HEK293 (cell line): ENCODE data around the gene PDLIM5.
A peak's percentile ranks its signal among the peaks of the same experiment; 100 is the strongest.

ENCODE experiments used
- CTCF ChIA-PET: fragments of 350-600 bp; formaldehyde crosslinking; extraction: SDS; loops from one replicate; lab custom pipeline; 2021; ENCODE audit warnings: antibody characterized with exemption; lab: Yijun Ruan, JAX
- POLR2A ChIA-PET: fragments of 300-600 bp; formaldehyde crosslinking; extraction: SDS; loops from one replicate; lab custom pipeline; 2020; ENCODE audit warnings: antibody characterized with exemption, inconsistent platforms; lab: Yijun Ruan, JAX
- H3K27ac ChIP-seq: fragments of 200-500 bp; sonication (Bioruptor generic); 2 replicates; pipeline ENCODE4 v1.5.1; 2014; ENCODE audit warnings: low read depth, low read length, control low read depth, inconsistent platforms; ENCODE audit errors: extremely low read depth
- H3K36me3 ChIP-seq, 2 experiments: fragments of 200-500 bp in 1 of 2; sonication (Bioruptor generic) in 1 of 2; 1 replicate in 1 of 2; 2 replicates in 1 of 2; pipeline ENCODE4 v1.5.1; 2014 to 2017; ENCODE audit warnings: inconsistent platforms in 2 of 2, low read length in 2 of 2; ENCODE audit not compliant: control insufficient read depth in 2 of 2, insufficient read depth in 1 of 2
- H3K4me1 ChIP-seq: fragments of 200-500 bp; sonication (Bioruptor generic); 2 replicates; pipeline ENCODE4 v1.5.1; 2014; ENCODE audit warnings: mild to moderate bottlenecking, low read length, inconsistent platforms; ENCODE audit not compliant: control insufficient read depth, insufficient read depth
- H3K4me3 ChIP-seq: 2 replicates; pipeline ENCODE4 v1.5.1; 2011; ENCODE audit warnings: low read depth, mild to moderate bottlenecking, control low read depth, low read length, moderate library complexity
- H3K9me3 ChIP-seq: fragments of 200-500 bp; sonication (Bioruptor generic); 2 replicates; pipeline ENCODE4 v1.5.1; 2014; ENCODE audit warnings: low read depth, low read length, inconsistent platforms; ENCODE audit not compliant: control insufficient read depth, insufficient read depth
- GLI4 ChIP-seq: fragments of 450-650 bp; formaldehyde crosslinking; IDR thresholded peaks from 2 replicates; pipeline ENCODE4 v1.5.1; 2016; ENCODE audit warnings: missing biosample characterization, missing genetic modification characterization
- SETDB1 ChIP-seq: IDR thresholded peaks from one replicate; pipeline ENCODE4 v1.6.1; 2017; ENCODE audit warnings: mild to moderate bottlenecking, low read length, moderate library complexity, mixed read lengths; ENCODE audit not compliant: insufficient read length
- SP2 ChIP-seq: fragments of 450-650 bp; formaldehyde crosslinking; IDR thresholded peaks from 2 replicates; pipeline ENCODE4 v1.5.1; 2016; ENCODE audit warnings: missing biosample characterization, missing genetic modification characterization
- WT1 ChIP-seq: fragments of 450-650 bp; formaldehyde crosslinking; IDR thresholded peaks from 2 replicates; pipeline ENCODE4 v1.5.1; 2016; ENCODE audit warnings: missing biosample characterization, missing genetic modification characterization
- ZBTB17 ChIP-seq: fragments of 450-650 bp; formaldehyde crosslinking; IDR thresholded peaks from 2 replicates; pipeline ENCODE4 v1.5.1; 2016; ENCODE audit warnings: missing biosample characterization, missing genetic modification characterization
- ZNF37A ChIP-seq: fragments of 450-650 bp; IDR thresholded peaks from 2 replicates; pipeline ENCODE4 v1.5.1; 2018; ENCODE audit warnings: missing biosample characterization, missing genetic modification characterization
- ZNF394 ChIP-seq: fragments of 450-650 bp; formaldehyde crosslinking; IDR thresholded peaks from 2 replicates; pipeline ENCODE4 v1.5.1; 2016; ENCODE audit warnings: missing biosample characterization, missing genetic modification characterization, mild to moderate bottlenecking, moderate library complexity, borderline replicate concordance
- ZNF544 ChIP-seq: fragments of 450-650 bp; formaldehyde crosslinking; IDR thresholded peaks from 2 replicates; pipeline ENCODE4 v1.5.0; 2017; ENCODE audit warnings: missing biosample characterization, missing genetic modification characterization
- ZNF701 ChIP-seq: fragments of 450-650 bp; formaldehyde crosslinking; IDR thresholded peaks from 2 replicates; pipeline ENCODE4 v1.5.1; 2016; ENCODE audit warnings: missing biosample characterization, missing genetic modification characterization
- ZNF707 ChIP-seq: fragments of 450-650 bp; formaldehyde crosslinking; IDR thresholded peaks from 2 replicates; pipeline ENCODE4 v1.5.1; 2016; ENCODE audit warnings: missing biosample characterization, missing genetic modification characterization
- TF ChIP-seq, protein P1 (sequence below): fragments of 450-650 bp; formaldehyde crosslinking; IDR thresholded peaks from 2 replicates; pipeline ENCODE4 v1.5.1; 2016; ENCODE audit warnings: missing biosample characterization, missing genetic modification characterization
- TF ChIP-seq, protein P2 (sequence below): fragments of 450-650 bp; formaldehyde crosslinking; IDR thresholded peaks from 2 replicates; pipeline ENCODE4 v1.5.1; 2017; ENCODE audit warnings: missing biosample characterization, mild to moderate bottlenecking, missing genetic modification characterization, moderate library complexity
- TF ChIP-seq, protein P3 (sequence below): fragments of 450-650 bp; IDR thresholded peaks from 2 replicates; pipeline ENCODE4 v1.5.1; 2018; ENCODE audit warnings: missing biosample characterization, missing genetic modification characterization
- TF ChIP-seq, protein P4 (sequence below): fragments of 450-650 bp; formaldehyde crosslinking; conservative IDR thresholded peaks from 2 replicates; pipeline ENCODE4 v1.5.1; 2016; ENCODE audit warnings: low read depth, missing biosample characterization, missing genetic modification characterization
- TF ChIP-seq, protein P5 (sequence below): fragments of 450-650 bp; formaldehyde crosslinking; IDR thresholded peaks from 2 replicates; pipeline ENCODE4 v1.5.1; 2016; ENCODE audit warnings: missing biosample characterization, missing genetic modification characterization
- TF ChIP-seq, protein P6 (sequence below): fragments of 450-650 bp; formaldehyde crosslinking; optimal IDR thresholded peaks from 2 replicates; pipeline ENCODE3; 2016; ENCODE audit warnings: missing biosample characterization, mild to moderate bottlenecking, missing genetic modification characterization
- TF ChIP-seq, protein P7 (sequence below): fragments of 450-650 bp; formaldehyde crosslinking; IDR thresholded peaks from 2 replicates; pipeline ENCODE4 v1.5.1; 2017; ENCODE audit warnings: missing biosample characterization, missing genetic modification characterization

Gene PDLIM5

DNA sequence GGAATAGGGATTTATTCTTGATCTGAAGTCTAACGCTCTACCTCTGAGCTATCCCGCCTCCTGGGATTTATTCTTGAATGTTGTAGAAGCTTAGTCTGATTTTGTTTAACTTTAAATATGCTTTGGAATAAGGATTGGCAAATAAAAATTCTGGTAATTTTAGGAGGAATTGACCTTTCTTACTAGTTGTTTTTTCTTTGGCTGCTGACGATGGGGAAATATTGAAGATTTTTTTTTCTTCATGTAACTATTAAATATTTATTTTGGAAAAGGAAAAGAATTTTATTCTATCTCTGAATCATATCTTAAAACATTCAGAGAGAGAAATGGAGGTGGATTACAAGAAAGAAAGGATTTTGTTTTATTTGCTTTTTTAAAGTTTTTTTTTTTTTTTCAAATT lies 122.9 kb downstream of the PDLIM5 start (continued):
- TF ChIP-seq ZNF394 (tag by site-specific recombination), result no peak
- TF ChIP-seq WT1 (tag by site-specific recombination), result no peak
- TF ChIP-seq, protein P1, sequence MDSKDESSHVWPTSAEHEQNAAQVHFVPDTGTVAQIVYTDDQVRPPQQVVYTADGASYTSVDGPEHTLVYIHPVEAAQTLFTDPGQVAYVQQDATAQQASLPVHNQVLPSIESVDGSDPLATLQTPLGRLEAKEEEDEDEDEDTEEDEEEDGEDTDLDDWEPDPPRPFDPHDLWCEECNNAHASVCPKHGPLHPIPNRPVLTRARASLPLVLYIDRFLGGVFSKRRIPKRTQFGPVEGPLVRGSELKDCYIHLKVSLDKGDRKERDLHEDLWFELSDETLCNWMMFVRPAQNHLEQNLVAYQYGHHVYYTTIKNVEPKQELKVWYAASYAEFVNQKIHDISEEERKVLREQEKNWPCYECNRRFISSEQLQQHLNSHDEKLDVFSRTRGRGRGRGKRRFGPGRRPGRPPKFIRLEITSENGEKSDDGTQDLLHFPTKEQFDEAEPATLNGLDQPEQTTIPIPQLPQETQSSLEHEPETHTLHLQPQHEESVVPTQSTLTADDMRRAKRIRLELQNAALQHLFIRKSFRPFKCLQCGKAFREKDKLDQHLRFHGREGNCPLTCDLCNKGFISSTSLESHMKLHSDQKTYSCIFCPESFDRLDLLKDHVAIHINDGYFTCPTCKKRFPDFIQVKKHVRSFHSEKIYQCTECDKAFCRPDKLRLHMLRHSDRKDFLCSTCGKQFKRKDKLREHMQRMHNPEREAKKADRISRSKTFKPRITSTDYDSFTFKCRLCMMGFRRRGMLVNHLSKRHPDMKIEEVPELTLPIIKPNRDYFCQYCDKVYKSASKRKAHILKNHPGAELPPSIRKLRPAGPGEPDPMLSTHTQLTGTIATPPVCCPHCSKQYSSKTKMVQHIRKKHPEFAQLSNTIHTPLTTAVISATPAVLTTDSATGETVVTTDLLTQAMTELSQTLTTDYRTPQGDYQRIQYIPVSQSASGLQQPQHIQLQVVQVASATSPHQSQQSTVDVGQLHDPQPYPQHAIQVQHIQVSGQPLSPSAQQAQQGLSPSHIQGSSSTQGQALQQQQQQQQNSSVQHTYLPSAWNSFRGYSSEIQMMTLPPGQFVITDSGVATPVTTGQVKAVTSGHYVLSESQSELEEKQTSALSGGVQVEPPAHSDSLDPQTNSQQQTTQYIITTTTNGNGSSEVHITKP, result no peak

DNA sequence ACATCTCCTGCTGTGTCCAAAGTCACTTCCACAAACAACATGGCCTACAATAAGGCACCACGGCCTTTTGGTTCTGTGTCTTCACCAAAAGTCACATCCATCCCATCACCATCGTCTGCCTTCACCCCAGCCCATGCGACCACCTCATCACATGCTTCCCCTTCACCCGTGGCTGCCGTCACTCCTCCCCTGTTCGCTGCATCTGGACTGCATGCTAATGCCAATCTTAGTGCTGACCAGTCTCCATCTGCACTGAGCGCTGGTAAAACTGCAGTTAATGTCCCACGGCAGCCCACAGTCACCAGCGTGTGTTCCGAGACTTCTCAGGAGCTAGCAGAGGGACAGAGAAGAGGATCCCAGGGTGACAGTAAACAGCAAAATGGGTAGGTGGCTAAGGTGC lies 123.9 kb downstream of the PDLIM5 start:
- peaks cover 5% of the 10 kb centered on the region for H3K4me1 ChIP-seq
- H3K36me3 ChIP-seq, result peaks cover 0 to 5% of the 10 kb centered on the region in 2 experiments; a peak in 1 of 3 replicates
- no peak overlapping the region for H3K27ac ChIP-seq
- no peak overlapping the region for H3K4me3 ChIP-seq
- ChIA-PET CTCF (no interaction called here), POLR2A (no interaction called here)
- H3K9me3 ChIP-seq, result no peaks in the 10 kb centered on the region
- TF ChIP-seq SETDB1 (no peak), ZBTB17 (tag by site-specific recombination) (peak; percentile 46; the same call in 1 of the 2 replicates)
- TF ChIP-seq, protein P2, sequence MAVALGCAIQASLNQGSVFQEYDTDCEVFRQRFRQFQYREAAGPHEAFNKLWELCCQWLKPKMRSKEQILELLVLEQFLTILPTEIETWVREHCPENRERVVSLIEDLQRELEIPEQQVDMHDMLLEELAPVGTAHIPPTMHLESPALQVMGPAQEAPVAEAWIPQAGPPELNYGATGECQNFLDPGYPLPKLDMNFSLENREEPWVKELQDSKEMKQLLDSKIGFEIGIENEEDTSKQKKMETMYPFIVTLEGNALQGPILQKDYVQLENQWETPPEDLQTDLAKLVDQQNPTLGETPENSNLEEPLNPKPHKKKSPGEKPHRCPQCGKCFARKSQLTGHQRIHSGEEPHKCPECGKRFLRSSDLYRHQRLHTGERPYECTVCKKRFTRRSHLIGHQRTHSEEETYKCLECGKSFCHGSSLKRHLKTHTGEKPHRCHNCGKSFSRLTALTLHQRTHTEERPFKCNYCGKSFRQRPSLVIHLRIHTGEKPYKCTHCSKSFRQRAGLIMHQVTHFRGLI (tag by site-specific recombination), result no peak

DNA sequence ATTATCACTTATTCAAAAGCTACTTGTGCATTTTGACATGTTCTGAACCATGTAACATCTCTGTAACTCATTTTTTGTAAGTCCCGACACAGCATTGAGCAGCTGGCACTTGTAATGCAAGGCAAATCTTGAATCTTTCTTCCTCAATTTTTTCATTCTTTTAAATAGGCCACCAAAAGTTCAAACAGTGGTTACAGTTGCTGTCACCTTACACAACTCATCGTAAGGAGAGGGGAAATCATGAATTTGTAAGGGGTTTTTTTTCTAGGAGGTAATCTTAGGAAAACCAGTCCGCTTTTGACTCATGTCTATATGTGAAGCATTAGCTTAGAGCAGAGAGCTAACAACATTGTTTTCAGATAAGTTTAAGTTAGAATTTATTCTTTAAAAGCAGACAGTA lies 124.5 kb downstream of the PDLIM5 start:
- TF ChIP-seq, protein P3, sequence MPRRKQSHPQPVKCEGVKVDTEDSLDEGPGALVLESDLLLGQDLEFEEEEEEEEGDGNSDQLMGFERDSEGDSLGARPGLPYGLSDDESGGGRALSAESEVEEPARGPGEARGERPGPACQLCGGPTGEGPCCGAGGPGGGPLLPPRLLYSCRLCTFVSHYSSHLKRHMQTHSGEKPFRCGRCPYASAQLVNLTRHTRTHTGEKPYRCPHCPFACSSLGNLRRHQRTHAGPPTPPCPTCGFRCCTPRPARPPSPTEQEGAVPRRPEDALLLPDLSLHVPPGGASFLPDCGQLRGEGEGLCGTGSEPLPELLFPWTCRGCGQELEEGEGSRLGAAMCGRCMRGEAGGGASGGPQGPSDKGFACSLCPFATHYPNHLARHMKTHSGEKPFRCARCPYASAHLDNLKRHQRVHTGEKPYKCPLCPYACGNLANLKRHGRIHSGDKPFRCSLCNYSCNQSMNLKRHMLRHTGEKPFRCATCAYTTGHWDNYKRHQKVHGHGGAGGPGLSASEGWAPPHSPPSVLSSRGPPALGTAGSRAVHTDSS (tag by site-specific recombination), result no peak
- TF ChIP-seq, protein P2 (tag by site-specific recombination), result no peak
- TF ChIP-seq ZNF701 (tag by site-specific recombination), result no peak
- no peak for TF ChIP-seq SP2 (tag by site-specific recombination)
- TF ChIP-seq, protein P4, sequence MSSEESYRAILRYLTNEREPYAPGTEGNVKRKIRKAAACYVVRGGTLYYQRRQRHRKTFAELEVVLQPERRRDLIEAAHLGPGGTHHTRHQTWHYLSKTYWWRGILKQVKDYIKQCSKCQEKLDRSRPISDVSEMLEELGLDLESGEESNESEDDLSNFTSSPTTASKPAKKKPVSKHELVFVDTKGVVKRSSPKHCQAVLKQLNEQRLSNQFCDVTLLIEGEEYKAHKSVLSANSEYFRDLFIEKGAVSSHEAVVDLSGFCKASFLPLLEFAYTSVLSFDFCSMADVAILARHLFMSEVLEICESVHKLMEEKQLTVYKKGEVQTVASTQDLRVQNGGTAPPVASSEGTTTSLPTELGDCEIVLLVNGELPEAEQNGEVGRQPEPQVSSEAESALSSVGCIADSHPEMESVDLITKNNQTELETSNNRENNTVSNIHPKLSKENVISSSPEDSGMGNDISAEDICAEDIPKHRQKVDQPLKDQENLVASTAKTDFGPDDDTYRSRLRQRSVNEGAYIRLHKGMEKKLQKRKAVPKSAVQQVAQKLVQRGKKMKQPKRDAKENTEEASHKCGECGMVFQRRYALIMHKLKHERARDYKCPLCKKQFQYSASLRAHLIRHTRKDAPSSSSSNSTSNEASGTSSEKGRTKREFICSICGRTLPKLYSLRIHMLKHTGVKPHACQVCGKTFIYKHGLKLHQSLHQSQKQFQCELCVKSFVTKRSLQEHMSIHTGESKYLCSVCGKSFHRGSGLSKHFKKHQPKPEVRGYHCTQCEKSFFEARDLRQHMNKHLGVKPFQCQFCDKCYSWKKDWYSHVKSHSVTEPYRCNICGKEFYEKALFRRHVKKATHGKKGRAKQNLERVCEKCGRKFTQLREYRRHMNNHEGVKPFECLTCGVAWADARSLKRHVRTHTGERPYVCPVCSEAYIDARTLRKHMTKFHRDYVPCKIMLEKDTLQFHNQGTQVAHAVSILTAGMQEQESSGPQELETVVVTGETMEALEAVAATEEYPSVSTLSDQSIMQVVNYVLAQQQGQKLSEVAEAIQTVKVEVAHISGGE (tag by site-specific recombination), result no peak
- TF ChIP-seq ZNF37A (tag by site-specific recombination), result no peak
- no peak for TF ChIP-seq ZNF707 (tag by site-specific recombination)
- no peak for TF ChIP-seq ZNF544 (tag by site-specific recombination)
- no peak for TF ChIP-seq GLI4 (tag by site-specific recombination)
- TF ChIP-seq, protein P5, sequence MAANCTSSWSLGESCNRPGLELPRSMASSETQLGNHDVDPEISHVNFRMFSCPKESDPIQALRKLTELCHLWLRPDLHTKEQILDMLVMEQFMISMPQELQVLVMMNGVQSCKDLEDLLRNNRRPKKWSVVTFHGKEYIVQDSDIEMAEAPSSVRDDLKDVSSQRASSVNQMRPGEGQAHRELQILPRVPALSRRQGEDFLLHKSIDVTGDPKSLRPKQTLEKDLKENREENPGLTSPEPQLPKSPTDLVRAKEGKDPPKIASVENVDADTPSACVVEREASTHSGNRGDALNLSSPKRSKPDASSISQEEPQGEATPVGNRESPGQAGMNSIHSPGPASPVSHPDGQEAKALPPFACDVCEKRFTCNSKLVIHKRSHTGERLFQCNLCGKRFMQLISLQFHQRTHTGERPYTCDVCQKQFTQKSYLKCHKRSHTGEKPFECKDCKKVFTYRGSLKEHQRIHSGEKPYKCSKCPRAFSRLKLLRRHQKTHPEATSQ (tag by site-specific recombination), result no peak
- TF ChIP-seq, protein P6, sequence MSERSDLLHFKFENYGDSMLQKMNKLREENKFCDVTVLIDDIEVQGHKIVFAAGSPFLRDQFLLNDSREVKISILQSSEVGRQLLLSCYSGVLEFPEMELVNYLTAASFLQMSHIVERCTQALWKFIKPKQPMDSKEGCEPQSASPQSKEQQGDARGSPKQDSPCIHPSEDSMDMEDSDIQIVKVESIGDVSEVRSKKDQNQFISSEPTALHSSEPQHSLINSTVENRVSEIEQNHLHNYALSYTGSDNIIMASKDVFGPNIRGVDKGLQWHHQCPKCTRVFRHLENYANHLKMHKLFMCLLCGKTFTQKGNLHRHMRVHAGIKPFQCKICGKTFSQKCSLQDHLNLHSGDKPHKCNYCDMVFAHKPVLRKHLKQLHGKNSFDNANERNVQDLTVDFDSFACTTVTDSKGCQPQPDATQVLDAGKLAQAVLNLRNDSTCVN, result no peak
- TF ChIP-seq, protein P7, sequence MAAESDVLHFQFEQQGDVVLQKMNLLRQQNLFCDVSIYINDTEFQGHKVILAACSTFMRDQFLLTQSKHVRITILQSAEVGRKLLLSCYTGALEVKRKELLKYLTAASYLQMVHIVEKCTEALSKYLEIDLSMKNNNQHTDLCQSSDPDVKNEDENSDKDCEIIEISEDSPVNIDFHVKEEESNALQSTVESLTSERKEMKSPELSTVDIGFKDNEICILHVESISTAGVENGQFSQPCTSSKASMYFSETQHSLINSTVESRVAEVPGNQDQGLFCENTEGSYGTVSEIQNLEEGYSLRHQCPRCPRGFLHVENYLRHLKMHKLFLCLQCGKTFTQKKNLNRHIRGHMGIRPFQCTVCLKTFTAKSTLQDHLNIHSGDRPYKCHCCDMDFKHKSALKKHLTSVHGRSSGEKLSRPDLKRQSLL (tag by site-specific recombination), result no peak
- TF ChIP-seq, all 188 proteins: peak for 0
- no peaks in the 10 kb centered on the region for H3K9me3 ChIP-seq
- H3K27ac ChIP-seq, result no peak overlapping the region
- peaks cover 0 to 5% of the 10 kb centered on the region in 2 experiments; a peak in 1 of 3 replicates for H3K36me3 ChIP-seq
- CTCF ChIA-PET, result no interaction called here
- no peak overlapping the region for H3K4me3 ChIP-seq
- H3K4me1 ChIP-seq, result peaks cover 2% of the 10 kb centered on the region
- POLR2A ChIA-PET, result no interaction called here
